Measurements from ENCODE around the gene HES7.
"Not testable (repeated sequence)": the region's sequence is repeated elsewhere in the genome, so short reads cannot be mapped to it uniquely, and the experiment has no call there.

HES7 gene

DNA sequence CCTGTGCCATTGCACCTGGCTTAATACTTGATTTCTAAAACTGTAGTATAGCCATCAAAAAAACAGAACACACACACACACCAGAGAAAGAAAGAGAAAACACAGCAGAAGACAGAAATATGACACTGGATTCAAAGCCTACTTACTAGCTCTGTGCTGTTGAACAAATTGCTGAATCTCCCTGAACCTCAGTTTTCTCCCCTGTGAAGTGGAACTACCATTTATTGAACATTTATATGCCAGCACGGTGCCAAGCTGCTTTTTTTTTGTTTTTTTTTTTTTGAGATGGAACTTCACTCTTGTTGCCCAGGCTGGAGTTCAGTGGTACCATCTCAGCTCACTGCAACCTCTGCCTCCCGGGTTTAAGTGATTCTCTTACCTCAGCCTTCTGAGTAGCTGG, 23.1 kb downstream of the HES7 start:
- no peak for DNase-seq (ENCODE audit: low read depth)

DNA sequence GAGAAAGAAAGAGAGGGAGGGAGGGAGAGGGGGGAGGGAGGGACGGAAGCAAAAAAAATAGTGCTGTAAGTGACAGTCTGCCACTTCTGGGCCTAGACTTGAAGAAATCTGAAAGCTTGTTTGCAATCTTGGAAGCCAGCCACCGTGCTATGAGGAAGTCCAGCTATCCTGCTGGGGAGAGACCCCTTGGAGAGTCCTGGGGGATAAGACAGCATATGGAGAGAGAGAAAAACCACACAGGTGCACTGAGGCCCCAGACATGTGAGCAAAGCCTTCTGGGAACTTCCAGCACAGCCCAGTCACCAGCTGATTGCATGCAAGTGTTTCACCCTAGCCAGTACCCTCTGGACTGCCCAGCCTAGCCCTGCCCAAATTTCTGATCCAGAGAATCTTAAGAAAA, 23.8 kb downstream of the HES7 start:
- DNase-seq (ENCODE audit: low read depth) = no peak

DNA sequence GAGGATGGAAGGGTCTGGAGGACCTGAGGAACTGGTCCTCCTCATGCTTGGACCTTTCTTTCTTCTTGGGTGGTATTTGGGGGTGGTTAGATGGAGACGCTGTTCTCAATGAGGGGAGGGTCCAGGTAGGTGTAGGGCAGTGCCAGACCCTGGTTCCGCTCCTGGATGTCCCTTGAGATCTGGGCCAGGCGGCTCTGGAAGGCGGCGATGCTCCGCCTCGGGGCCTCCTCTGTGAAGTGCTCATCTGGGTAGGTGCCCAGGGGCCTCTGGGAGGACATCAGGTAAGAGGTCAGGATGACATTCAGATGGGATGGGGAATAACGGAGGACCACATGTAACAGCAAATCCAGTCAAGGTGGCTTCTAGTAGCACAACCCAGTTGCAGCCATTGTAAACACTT, 27.4 kb downstream of the HES7 start:
- DNase-seq (ENCODE audit: low read depth) = no peak

DNA sequence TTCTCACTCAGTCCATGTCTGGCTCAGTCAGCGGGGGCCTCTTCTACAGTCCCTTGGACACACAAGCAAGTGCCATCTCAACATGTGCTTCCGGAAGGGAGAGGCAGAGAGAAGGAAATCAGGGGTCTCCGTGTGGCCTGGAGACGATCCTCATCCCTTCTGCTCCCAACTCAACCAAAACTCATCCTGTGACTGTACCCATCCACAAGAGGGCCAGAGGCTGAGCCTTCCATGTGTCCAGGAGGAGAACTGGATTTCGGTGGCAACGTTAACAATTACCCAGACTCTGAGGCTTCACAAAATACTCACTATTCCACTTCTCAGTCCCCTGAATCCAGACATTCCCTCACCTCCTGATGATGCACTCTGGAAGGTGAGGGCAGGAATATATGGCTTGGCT, 28.5 kb downstream of the HES7 start:
- no peak for DNase-seq (ENCODE audit: low read depth)

DNA sequence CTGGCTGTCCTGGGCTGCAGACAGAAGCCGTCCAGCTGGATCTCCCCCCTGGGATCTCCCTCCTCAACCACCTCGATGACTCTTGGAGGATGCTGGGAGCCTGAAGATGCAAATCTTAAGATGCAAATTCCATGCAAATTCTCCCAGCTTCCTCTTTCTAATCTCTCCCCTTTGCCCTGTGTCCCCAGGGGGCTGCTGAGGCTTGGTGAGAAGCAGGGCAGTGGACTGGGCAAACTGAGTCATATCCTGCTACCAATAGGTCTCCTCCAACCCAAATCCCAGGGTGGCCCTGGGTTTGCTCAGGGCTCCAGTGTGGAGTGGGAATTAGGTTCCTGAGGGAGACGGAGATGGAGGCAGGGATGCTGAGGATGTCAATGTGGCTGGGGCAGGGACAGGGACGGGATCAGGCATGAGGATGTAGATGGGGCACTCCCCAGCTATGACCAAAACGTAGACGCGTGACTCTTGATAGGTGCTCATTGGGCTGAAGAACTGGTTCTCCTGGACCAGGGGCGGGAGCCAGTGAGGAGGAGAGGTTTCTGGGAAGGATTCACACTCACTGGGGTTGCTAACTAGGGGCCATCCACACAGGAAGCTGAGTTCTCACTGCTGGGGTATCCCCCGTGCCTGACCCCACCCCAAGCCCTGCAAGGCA, 32.7 kb downstream of the HES7 start:
- no peak for DNase-seq (ENCODE audit: low read depth)

DNA sequence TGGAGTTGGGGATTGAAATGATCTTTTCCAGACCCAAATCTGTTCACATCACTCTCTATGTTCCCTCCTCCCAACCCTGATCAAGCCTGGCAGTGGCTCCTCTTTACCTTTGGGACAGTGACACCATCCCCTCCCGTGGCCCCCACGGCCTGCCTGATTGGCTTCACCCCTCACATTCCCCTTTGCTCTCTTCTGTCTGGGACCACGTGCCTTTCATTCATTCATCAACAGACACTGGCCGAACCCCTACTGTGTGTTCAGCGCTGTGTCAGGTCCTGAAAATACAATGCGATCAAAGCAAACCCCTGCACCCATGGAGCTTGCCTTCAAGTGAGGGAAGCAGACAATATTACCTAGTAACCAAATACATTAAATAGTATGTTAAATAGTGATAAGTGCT, 34.2 kb downstream of the HES7 start:
- no peak for DNase-seq (ENCODE audit: low read depth)

DNA sequence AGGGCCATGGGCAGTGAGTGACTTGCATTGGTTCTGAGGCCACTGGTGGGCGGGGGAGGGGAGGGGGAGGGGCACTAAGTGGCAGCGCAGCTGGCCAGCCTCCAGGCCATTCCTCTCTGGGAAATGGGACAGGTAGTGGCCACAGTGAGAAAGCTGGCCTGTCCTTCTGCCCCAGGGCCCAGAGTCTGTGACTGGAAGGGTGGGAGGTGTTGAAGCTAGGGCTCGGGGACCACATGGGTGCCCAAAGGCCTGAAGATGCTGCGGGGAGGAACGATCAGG, 36.0 kb downstream of the HES7 start:
- no peak for DNase-seq (ENCODE audit: low read depth)

DNA sequence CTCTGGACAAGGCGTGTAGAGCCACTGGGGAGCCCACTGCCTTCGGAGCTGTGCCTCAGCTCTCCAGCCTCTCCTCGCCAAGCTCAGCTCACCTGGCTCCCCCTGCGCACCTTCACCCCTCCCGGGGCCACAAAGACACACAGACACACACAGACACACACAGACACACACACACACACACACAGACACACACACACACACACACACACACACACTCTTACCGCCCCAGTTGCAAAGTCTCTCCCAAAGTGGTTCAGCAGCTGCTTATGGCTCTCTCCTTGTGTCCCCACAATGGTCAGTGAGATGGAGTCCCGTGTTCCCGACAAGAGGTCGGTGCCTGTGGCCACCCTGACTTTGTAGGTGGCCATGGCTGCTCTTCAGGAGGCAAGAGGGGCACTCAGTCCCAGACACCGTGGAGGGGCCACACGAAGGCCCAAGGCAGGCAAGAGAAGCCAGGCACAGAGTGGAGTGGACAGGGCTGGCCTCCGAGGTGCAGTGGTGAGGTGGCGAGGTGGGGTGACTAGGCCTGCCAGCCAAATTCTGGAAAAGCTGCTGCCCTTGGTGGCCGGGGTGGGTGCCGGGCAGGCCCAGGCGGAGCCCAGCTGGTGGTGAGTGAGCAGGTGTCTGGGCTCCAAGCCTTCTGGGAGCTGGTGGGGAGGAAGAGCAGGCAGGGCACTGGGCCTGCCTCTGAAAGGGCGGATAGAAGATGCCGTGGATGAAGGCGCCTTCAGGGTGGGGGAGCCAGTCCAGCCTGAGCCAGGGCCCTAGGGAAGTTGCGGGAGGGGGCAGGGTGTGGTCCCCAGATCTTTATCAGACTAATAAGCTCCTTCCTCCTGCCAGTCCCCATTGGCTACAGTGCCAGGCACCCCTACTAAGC, 36.6 kb downstream of the HES7 start, which contains the start of gene ALOX12B:
TSS of gene ALOX12B (minus strand) at position 642 of the 877 bp plus-strand sequence. CDS start at position 368, 274 bp downstream.
- DNase-seq (ENCODE audit: low read depth) = no peak

DNA sequence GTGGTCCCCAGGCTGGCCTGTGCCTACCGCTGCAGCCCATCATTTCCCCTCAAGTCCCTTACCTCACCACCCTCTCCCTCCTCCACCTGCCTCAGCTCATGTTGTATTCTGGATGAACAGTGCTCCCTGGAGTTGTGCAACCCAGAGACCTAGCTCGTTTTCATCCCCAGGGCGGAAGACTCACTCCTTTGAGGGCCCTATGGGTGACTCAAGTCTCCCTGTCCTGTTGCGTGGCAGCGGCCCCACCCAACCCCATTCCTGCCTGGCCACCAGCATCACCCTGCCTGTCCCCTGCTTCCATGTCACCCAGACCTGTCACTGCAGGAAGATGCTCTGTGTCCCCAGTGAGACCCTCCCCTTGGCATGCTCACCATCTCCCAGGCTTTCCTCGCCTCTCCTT, 39.7 kb downstream of the HES7 start:
- DNase-seq (ENCODE audit: low read depth) = no peak

DNA sequence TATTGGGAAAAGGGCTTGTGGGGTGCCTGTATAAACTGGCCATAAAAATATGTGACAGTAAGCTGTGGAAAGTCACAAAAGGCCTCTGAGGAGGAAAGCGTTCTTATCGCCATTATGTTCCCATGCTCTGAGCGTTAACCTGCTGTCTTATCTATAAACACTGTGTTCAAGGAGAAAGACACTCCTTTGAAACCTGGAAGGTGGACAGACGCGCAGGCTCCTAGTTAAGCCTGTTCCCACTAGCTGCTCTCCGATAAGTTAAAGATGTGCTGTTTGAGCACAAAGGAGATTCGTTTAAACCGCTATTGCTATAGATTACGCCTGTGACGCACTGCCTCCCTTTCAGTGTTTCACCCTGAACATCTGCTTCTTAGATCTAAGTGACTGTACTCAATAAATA, 41.6 kb downstream of the HES7 start:
- no peak for DNase-seq (ENCODE audit: low read depth)

DNA sequence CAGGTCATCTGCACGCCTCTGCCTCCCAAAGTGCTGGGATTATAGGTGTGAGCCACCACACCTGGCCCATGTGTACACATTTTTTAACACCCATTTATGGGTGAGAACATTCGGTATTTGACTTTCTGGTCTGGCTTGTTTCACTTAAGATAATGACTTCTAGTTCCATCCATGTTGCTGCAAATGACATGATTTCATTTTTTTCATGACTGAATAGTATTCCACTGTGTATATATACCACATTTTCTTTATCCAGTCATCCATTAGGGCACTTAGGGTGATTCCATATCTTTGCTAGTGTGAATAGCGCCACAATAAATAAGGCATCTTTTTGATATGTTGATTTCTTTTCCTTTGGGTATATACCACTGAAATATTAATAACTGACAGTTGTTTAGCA, 42.0 kb downstream of the HES7 start:
- no peak for DNase-seq (ENCODE audit: low read depth)

DNA sequence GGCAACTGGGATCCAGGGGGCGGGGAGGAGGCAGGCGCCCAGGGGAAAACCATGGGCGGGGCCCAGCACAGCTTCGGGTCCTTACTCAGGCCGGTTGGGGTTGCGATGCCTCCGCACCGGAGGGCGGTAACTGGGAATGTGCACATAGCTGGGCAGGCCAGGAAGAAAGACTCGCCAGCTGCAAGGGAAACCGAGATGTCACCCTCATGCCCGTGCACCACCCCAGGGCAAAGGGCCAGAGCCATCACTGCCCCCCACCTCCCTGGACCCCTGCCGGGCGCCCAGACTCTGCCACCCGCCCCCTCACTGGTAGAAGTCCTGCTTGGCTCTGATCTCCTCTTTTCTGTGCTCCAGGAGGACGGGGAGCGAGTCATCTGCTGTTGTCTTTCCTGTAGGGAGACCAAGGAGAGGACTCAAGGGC, 43.1 kb downstream of the HES7 start:
- DNase-seq (ENCODE audit: low read depth) = no peak

DNA sequence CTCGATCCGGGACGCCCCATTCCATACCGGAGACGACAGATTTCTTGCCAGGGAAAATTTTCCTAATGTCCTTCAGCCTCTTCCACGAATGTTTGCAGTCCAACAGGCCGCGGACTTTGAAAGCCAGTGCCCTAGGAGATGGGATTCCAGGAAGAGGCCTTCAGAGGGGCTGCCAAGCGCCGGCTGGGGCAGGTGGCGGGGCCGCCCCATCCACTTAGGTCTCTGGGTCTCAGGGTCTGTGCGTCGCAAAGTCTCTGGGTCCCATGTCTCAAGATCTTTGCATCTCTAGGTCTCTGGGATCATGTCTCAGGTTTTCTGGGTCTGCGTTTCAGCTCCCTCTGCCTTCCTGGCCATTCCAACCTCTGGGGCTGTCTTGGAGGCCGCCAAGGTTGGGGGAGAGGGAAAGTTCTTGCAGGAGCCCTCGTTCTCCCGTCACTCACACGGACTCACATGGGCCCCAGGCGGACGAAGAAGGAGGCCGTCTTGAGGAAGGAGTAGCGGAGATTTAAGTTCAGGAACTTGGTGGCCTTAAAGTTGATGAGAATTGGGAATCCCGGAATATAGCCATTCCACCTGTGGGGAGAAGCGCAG, 43.6 kb downstream of the HES7 start:
- DNase-seq (ENCODE audit: low read depth) = no peak

DNA sequence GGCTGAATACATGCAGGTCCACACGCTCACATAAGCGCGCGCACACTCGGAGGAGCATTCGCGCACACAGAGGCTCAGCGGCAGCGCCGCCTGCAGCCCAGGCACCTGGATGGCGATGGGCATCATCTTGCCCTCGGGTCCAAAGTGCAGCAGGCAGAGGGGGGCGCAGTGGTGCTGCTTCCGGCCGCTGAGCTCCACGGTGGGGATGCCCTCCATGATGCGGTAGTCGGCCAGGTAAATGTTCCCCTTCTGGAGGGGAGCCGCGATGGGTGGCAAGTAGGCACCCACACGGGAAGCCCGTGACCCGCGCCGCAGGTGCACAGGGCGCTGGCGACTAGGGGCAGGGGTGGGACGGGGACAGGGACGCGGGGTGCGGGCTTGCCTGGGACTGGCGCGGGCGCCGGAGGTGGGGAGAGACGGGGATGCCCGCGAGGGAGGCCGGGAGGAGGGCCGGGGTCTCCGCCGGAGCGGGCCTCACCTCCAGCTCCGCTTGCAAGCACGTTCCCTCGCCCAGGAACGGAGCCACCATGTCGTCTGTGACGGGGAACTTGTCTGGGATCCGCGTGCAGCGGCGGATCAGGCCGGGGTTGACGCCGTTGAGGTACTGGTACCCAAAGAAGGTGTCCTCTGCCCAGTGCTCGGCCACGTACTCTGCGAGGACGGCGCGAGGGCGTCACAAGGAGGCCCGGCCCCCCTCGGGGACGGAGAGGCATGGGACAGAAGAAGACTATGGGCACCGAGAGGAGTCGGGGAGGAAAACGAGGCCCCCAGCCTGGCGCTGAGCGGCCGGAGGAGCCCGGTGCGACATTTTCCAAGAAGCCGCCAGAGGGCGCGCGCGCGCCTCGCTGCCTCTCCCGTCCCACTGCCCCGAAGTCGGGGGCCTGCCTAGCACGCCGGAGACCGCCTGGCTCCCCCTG, 44.4 kb downstream of the HES7 start:
- peak; percentile 76 for DNase-seq (ENCODE audit: low read depth)

DNA sequence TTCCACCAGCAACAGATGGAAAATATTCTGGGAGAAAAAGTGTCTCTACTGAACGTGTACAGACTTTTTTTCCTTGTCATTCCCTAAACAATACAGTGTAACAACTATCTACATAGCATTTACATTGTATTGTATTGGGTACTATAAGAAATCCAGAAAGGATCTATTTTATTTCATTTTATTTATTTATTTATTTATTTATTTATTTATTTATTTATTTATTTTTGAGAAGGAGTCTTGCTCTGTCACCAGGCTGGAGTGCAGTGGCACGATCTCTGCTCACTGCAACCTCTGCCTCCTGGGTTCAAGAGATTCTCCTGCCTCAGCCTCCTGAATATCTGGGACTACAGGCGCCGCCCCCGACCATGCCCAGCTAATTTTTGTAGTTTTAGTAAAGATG, 46.0 kb downstream of the HES7 start:
- not testable (repeated sequence) for DNase-seq (ENCODE audit: low read depth)

DNA sequence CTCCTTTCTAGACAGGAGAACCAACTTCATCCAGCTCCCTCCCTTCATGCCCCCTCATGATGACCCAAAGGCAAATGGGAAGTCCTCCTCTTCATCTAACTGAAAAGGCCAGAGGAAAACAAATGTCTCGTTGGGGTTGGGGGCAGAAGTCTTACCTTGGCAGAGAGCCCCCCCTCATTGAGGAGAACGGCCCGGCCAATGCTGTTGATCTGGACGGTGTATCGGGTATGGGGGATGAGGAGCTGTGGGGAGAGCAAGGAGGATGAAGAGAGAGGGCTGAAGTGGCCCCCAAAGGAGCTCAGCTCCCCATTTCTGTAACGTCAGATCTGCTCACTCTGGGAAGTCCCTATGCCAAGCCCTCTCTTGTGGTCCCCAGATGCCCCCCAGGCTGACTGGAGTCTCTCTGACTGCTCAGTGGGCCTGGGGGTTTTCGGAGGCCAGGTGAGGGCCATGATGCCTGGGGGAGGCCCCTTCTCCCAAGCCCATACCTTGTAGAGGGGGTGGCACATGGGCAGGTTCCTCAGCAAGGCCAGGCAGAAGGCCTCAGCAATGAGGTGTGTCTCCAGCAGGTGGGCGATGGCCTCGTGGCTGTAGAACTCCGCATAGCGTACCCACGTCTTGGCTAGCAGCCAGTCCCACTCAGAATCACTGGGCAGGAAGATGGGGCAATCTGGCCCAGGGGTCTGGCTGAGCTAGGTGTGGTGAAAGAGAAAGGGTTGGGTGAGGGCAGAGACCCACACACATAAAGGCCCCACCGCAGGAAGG, 47.2 kb downstream of the HES7 start:
- DNase-seq (ENCODE audit: low read depth) = no peak

DNA sequence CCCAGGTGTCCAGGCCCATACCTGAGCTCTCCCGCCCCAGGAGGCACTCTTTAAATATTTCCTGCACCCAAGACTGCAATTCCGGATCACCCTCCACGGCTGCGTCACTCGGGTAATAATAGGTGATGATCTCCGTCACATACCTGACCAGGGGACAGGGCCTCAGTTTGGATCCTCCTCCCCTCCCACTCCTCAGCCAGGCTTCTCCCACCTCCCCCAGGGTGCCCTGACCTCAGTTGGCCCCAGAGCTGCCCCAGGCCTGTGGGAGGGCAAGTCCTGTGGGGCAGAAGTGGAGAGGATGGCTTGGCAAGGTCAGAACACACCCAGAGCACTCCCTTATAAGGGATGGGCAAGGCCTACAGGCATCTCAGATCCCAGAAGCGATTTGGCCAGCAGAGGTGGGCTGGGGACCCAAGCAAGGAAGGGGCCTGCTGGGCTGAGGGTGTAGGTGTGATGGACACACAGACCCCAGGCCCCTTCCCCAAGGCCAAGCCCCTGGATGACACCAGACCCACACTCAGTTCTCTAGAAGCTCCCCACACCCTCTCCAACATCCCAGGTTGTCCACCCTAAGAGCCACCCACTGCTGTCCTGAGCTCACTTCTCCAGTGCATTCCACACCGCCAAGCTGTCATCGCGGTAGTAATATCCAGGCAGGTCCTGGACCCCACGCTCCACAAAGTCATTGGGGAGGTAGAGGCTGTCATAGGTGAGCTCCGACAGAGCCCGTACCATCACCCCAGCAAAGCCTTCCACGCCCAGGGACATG, 48.1 kb downstream of the HES7 start:
- no peak for DNase-seq (ENCODE audit: low read depth)

DNA sequence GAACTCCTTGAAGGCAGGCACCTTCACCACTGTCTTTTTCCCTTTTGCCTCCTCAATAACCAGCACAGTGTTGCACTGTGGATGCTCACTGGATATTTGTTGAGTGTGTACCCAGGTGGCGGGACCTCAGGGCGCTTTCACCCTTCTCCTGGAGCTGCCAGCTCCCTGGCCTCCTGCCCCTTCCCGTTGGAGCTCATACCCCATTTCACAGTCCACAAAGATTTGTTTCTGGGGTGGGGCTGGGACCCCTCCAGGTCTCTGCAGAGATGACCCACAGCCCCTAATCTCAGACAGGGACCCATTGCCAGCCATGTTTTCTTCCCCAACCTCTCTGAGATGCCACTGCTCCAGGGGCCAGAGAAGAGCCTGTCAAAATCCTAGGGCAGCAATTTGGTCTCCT, 48.8 kb downstream of the HES7 start:
- DNase-seq (ENCODE audit: low read depth) = no peak

DNA sequence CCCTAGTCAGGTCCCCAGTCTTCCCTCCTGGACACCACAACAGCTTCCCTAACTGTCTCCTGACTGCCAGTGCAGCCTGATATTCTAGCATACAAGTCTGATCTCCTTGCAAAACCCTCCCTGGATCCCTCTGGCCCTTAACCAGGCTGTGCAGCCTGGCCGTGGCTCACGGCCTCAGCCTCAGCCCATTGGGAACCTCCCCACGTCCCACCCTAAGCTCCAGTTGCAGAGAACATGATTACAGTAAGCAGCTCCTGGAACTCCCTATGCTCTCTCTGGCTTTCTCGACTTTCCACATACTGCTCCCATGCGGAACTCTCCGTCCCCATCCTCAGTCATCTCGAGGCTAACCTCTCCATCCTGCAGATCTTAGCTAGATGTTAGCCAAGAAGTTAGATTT, 49.4 kb downstream of the HES7 start:
- no peak for DNase-seq (ENCODE audit: low read depth)

DNA sequence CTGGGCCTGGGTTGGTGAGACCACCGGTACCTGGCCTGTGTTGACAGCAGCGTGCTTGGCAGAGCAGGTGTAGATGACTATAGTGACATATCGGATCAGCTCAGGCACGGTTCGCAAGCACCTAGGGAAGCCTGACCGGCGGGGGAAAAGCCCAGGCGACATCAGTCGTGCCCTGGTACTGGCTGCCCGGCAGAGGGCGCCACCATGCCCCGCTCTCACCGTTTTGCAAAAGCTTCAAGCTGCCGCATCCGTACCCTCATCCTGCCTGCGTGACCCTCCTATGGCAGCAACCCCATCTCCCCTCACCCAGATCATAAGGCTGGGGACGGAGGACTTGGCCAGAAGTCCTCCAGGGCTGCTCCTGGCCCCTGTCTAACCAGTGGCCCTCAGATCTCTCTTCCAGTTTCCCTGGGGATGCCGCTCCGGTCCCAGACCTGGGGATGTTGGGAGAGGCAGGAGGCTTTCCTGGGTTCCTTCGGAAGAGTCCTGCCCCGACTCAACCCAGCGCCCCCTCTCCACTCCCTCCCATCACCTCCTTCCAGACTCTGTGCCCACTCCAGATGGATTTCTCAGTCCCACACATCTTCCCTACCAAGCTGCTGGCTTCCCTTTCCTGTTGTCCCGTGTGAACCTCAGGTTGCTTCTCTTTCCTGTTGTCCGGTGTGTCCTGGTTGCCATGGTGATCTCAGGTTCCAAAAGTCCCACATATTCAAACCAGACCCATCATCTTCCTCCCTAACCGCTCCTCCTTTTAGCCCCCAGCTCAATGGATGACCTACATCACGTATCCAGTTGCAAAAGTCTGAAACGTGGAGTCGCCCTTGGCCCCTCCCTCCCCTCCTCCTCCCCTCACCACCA, 50.0 kb downstream of the HES7 start:
- DNase-seq (ENCODE audit: low read depth) = peak; percentile 81

All from activated T-cell treated with anti-CD3 and anti-CD28 coated beads for 24 hours (primary cell).